Activated naive CD8-positive, alpha-beta T cell treated with anti-CD3 and anti-CD28 coated beads, Interleukin-2, amount 10 ng/mL, durations not matched to agents 7 days and 5 days (primary cell): ENCODE measurements around the gene KNTC1. TPM values are rescaled to one million over a fixed set of nuclear protein-coding genes. Genes with fewer than 3 reads are reported as not detected.
"Not testable (repeated sequence)": the region's sequence is repeated elsewhere in the genome, so short reads cannot be mapped to it uniquely, and the experiment has no call there.

ENCODE experiments used
- ATAC-seq: fragments of 150-1000 bp; cut with Tn5 transposase; one replicate; pipeline ENCODE4 v1.10.0; 2021; ENCODE audit warnings: low read depth, moderate library complexity
- POLR2A ChIA-PET: fragments of 350-600 bp; sonication (Branson Sonifier 250); formaldehyde crosslinking; loops from one replicate; lab custom pipeline; 2021; ENCODE audit warnings: antibody characterized with exemption; lab: Charles Lee
- DNase-seq: peaks from one replicate; pipeline ENCODE4 v3.0.0; 2021
- H3K27ac Mint-ChIP-seq: one replicate; pipeline ENCODE4 v1.8.0; 2022; ENCODE audit warnings: mild to moderate bottlenecking, mixed read lengths
- H3K27me3 Mint-ChIP-seq: one replicate; pipeline ENCODE4 v1.8.0; 2022; ENCODE audit warnings: mild to moderate bottlenecking, moderate library complexity, mixed read lengths
- H3K36me3 Mint-ChIP-seq: one replicate; pipeline ENCODE4 v1.8.0; 2021; ENCODE audit warnings: mild to moderate bottlenecking, mixed read lengths
- H3K4me1 Mint-ChIP-seq: one replicate; pipeline ENCODE4 v1.8.0; 2021; ENCODE audit warnings: mixed read lengths
- H3K4me3 Mint-ChIP-seq: one replicate; pipeline ENCODE4 v1.8.0; 2022; ENCODE audit warnings: mild to moderate bottlenecking, moderate library complexity, mixed read lengths
- H3K9me3 Mint-ChIP-seq: one replicate; pipeline ENCODE4 v1.8.0; 2021; ENCODE audit warnings: mixed read lengths
- total RNA-seq, 2 experiments: library from RNA; stranded (reverse); gene quantifications; one replicate each; pipeline ENCODE4 v1.2.3, GENCODE V29; 2021

Gene KNTC1
- total RNA-seq, 2 experiments from 2014 or later: 125 to 130 TPM

- ATAC-seq (peak; percentile 93), DNase-seq (peak; percentile 94)
- H3K4me3 Mint-ChIP-seq: peak within 1 kb of the TSS; percentile 98
- peak within 1 kb of the TSS; percentile 99 for H3K27ac Mint-ChIP-seq
- no peaks in the 10 kb centered on the region for H3K9me3 Mint-ChIP-seq
- POLR2A ChIA-PET: interaction anchor here (0.5 to 5.6 kb wide), 25 partner anchors 10 to 883 kb away, joined by 3 to 145 read pairs (median 5); partner anchors contain the start of genes DIABLO, KMT5A, KNTC1 and MPHOSPH9
- H3K36me3 Mint-ChIP-seq: peaks cover 14% of the 10 kb centered on the region
- H3K4me1 Mint-ChIP-seq: peaks cover 27% of the 10 kb centered on the region
- no peaks in the 10 kb centered on the region for H3K27me3 Mint-ChIP-seq
These were observed 26.2 kb upstream of the KNTC1 start, which contains the start of gene ZCCHC8 for GRCh38 chr12:122500685-122501488. Gene ZCCHC8, minus strand, starts transcription at chr12:122500932. Its CDS starts 92 bp downstream, at chr12:122500840.

- peak overlapping the region; percentile 98 for H3K4me3 Mint-ChIP-seq
- POLR2A ChIA-PET: interaction anchor here (0.6 to 5.6 kb wide), 20 partner anchors 9 to 882 kb away, joined by 3 to 145 read pairs (median 6); partner anchors contain the start of genes DIABLO, KMT5A, KNTC1 and MPHOSPH9
These were observed 25.5 kb upstream of the KNTC1 start for GRCh38 chr12:122501489-122501989.

GRCh38 chr12:122503147-122503751 lies 23.8 kb upstream of the KNTC1 start:
- Mint-ChIP-seq H3K27ac (peak overlapping the region; percentile 45), H3K4me1 (peaks cover 21% of the 10 kb centered on the region), H3K36me3 (peaks cover 19% of the 10 kb centered on the region), H3K27me3 (no peaks in the 10 kb centered on the region), H3K9me3 (no peaks in the 10 kb centered on the region), H3K4me3 (no peak overlapping the region)
- POLR2A ChIA-PET: interaction anchor here (0.6 to 1.6 kb wide), 3 partner anchors 9 to 23 kb away, joined by 3 read pairs; no protein-coding TSS in a partner anchor
- no peak for DNase-seq
- no peak for ATAC-seq

More at GRCh38 chr12:122501489-122501989, 25.5 kb upstream of the KNTC1 start:
- Mint-ChIP-seq H3K36me3 (peaks cover 18% of the 10 kb centered on the region), H3K27me3 (no peaks in the 10 kb centered on the region), H3K4me1 (peaks cover 26% of the 10 kb centered on the region), H3K27ac (peak overlapping the region; percentile 99), H3K9me3 (no peaks in the 10 kb centered on the region)
- DNase-seq: no peak
- no peak for ATAC-seq

- Mint-ChIP-seq H3K4me1 (peaks cover 14% of the 10 kb centered on the region), H3K4me3 (no peak overlapping the region), H3K27ac (peak overlapping the region; percentile 42), H3K9me3 (no peaks in the 10 kb centered on the region), H3K27me3 (no peaks in the 10 kb centered on the region), H3K36me3 (peaks cover 19% of the 10 kb centered on the region)
- DNase-seq (no peak), ATAC-seq (no peak)
- POLR2A ChIA-PET: interaction anchor here (0.6 to 1.6 kb wide), 2 partner anchors 9 to 10 kb away, joined by 3 read pairs; no protein-coding TSS in a partner anchor
These were observed 23.1 kb upstream of the KNTC1 start for GRCh38 chr12:122503783-122504590.

GRCh38 chr12:122505419-122506051 lies 21.5 kb upstream of the KNTC1 start:
- no peak for ATAC-seq
- no peaks in the 10 kb centered on the region for H3K9me3 Mint-ChIP-seq
- POLR2A ChIA-PET: no interaction called here
- peaks cover 26% of the 10 kb centered on the region for H3K36me3 Mint-ChIP-seq
- no peak for DNase-seq
- no peaks in the 10 kb centered on the region for H3K27me3 Mint-ChIP-seq
- peaks cover 14% of the 10 kb centered on the region for H3K4me1 Mint-ChIP-seq
- no peak overlapping the region for H3K27ac Mint-ChIP-seq
- no peak overlapping the region for H3K4me3 Mint-ChIP-seq

- ATAC-seq: no peak
- Mint-ChIP-seq H3K4me1 (peaks cover 8% of the 10 kb centered on the region), H3K27me3 (no peaks in the 10 kb centered on the region), H3K4me3 (no peak overlapping the region), H3K9me3 (no peaks in the 10 kb centered on the region), H3K27ac (no peak overlapping the region), H3K36me3 (peaks cover 27% of the 10 kb centered on the region)
- POLR2A ChIA-PET: no interaction called here
- no peak for DNase-seq
These were observed 20.6 kb upstream of the KNTC1 start for GRCh38 chr12:122506393-122506938.

GRCh38 chr12:122508163-122508562 lies 18.9 kb upstream of the KNTC1 start:
- POLR2A ChIA-PET: interaction anchor here (1.3 kb wide), 1 partner anchor 18 kb away, joined by 3 read pairs; the partner anchor contains the start of gene RSRC2
- no peaks in the 10 kb centered on the region for H3K9me3 Mint-ChIP-seq
- DNase-seq: no peak
- no peak overlapping the region for H3K27ac Mint-ChIP-seq
- H3K4me3 Mint-ChIP-seq: no peak overlapping the region
- peaks cover 30% of the 10 kb centered on the region for H3K36me3 Mint-ChIP-seq
- no peaks in the 10 kb centered on the region for H3K27me3 Mint-ChIP-seq
- H3K4me1 Mint-ChIP-seq: peaks cover 5% of the 10 kb centered on the region
- no peak for ATAC-seq

- H3K4me1 Mint-ChIP-seq: peaks cover 12% of the 10 kb centered on the region
- H3K27ac Mint-ChIP-seq, H3K4me3 Mint-ChIP-seq, ATAC-seq, DNase-seq, H3K27me3 Mint-ChIP-seq, H3K9me3 Mint-ChIP-seq: not testable (repeated sequence)
- POLR2A ChIA-PET: interaction anchor here (0.8 to 2.0 kb wide), 4 partner anchors 9 to 13 kb away, joined by 3 to 5 read pairs (median 4); partner anchors contain the start of genes RSRC2 and ZCCHC8
- peaks cover 36% of the 10 kb centered on the region for H3K36me3 Mint-ChIP-seq
These were observed 14.0 kb upstream of the KNTC1 start for GRCh38 chr12:122513028-122513427.

- Mint-ChIP-seq H3K27me3 (no peaks in the 10 kb centered on the region), H3K36me3 (peaks cover 37% of the 10 kb centered on the region), H3K9me3 (no peaks in the 10 kb centered on the region), H3K4me3 (no peak overlapping the region), H3K4me1 (peaks cover 12% of the 10 kb centered on the region), H3K27ac (no peak overlapping the region)
- DNase-seq (no peak), ATAC-seq (no peak)
- POLR2A ChIA-PET: interaction anchor here (0.5 to 2.0 kb wide), 3 partner anchors 10 to 42 kb away, joined by 3 to 5 read pairs (median 3); partner anchors contain the start of gene ZCCHC8
These were observed 13.4 kb upstream of the KNTC1 start for GRCh38 chr12:122513660-122514059.

- POLR2A ChIA-PET: interaction anchor here (1.5 kb wide), 1 partner anchor 11 kb away, joined by 3 read pairs; no protein-coding TSS in a partner anchor
- Mint-ChIP-seq H3K36me3 (peaks cover 39% of the 10 kb centered on the region), H3K9me3 (no peaks in the 10 kb centered on the region), H3K4me3 (no peak overlapping the region), H3K27me3 (no peaks in the 10 kb centered on the region), H3K27ac (no peak overlapping the region), H3K4me1 (peaks cover 19% of the 10 kb centered on the region)
- no peak for ATAC-seq
- no peak for DNase-seq
These were observed 11.8 kb upstream of the KNTC1 start for GRCh38 chr12:122515275-122515674.

- no peak overlapping the region for H3K4me3 Mint-ChIP-seq
These were observed 10.3 kb upstream of the KNTC1 start for GRCh38 chr12:122516544-122517361.

More at GRCh38 chr12:122516544-122517361, 10.3 kb upstream of the KNTC1 start:
- no peak for DNase-seq
- Mint-ChIP-seq H3K4me1 (peaks cover 24% of the 10 kb centered on the region), H3K36me3 (peaks cover 46% of the 10 kb centered on the region), H3K9me3 (no peaks in the 10 kb centered on the region), H3K27ac (no peak overlapping the region), H3K27me3 (no peaks in the 10 kb centered on the region)
- no peak for ATAC-seq
- POLR2A ChIA-PET: interaction anchor here (2.3 kb wide), 1 partner anchor 16 kb away, joined by 7 read pairs; the partner anchor contains the start of gene ZCCHC8
